Measurements from ENCODE around the gene MAST2. TPM values are rescaled to one million over a fixed set of nuclear protein-coding genes. Genes with fewer than 3 reads are reported as not detected.

The MAST2 gene
- total and polyA plus RNA-seq, 2 donors (not counting 3 experiments of a cell fraction or from before 2014, with no cell fraction given), result 25.0 to 41.2 TPM

GRCh38 chr1:45833361-45833760 is 29.9 kb downstream of the MAST2 start:
- DNase-seq (ENCODE audit: low read depth, low spot score), result no peak
- H3K27ac ChIP-seq (ENCODE audit: insufficient read depth, low read depth, low read length), result no peak overlapping the region
- no peak for FAIRE-seq
- H3K9me1 ChIP-seq (replicated peaks; ENCODE audit: control insufficient read depth, extremely low read depth, insufficient read depth, low read length), result no peaks in the 10 kb centered on the region
- no TSS peak for BruUV-seq (replicated peaks)
- ChIA-PET CTCF (interaction anchor here (0.6 kb wide), 1 partner anchor 10 kb away, joined by 3 read pairs; no protein-coding TSS in a partner anchor), POLR2A (no interaction called here)
- H3K36me3 ChIP-seq (ENCODE audit: control insufficient read depth in 2 of 2, extremely low read depth in 1 of 2, insufficient read depth in 2 of 2, low read length in 2 of 2), result no peaks in the 10 kb centered on the region
- peaks cover 18% of the 10 kb centered on the region for H3K79me2 ChIP-seq (ENCODE audit: control insufficient read depth, insufficient read depth, low read length)
- no peaks in the 10 kb centered on the region for H3K4me1 ChIP-seq (ENCODE audit: control insufficient read depth, extremely low read depth, insufficient read depth, low read length)
- intact Hi-C loops (cut with micrococcal nuclease), result no loop called here
- no peak for TF ChIP-seq JUN (IDR thresholded peaks at IDR 0.05; ENCODE audit: borderline replicate concordance, insufficient read depth, insufficient read length, low read depth)
- no peak for TF ChIP-seq FOS (IDR thresholded peaks at IDR 0.05; ENCODE audit: borderline replicate concordance, insufficient read depth, low read length)
- TF ChIP-seq POLR2AphosphoS5 (IDR thresholded peaks at IDR 0.05; ENCODE audit: insufficient read depth, low read depth, low read length), result no peak
- no peak for TF ChIP-seq GATA2 (IDR thresholded peaks at IDR 0.05; ENCODE audit: insufficient read depth, insufficient read length, low read depth, low read length)
- TF ChIP-seq POLR2A (IDR thresholded peaks at IDR 0.05; ENCODE audit: low read depth, low read length), result no peak
- TF ChIP-seq MYC (IDR thresholded peaks at IDR 0.05; ENCODE audit: low read depth, low read length), result no peak
- TF ChIP-seq MAX (IDR thresholded peaks at IDR 0.05; ENCODE audit: insufficient read depth, insufficient read length), result no peak
- no peak for TF ChIP-seq EZH2 (IDR thresholded peaks at IDR 0.05; ENCODE audit: borderline replicate concordance, low read depth, low read length, severe bottlenecking)
- TF ChIP-seq CTCF (IDR thresholded peaks at IDR 0.05; ENCODE audit: extremely low read depth in 1 of 2, insufficient read depth in 1 of 2, low read depth in 1 of 2, low read length in 2 of 2), result no peak
- no peaks in the 10 kb centered on the region for H3K9me3 ChIP-seq (replicated peaks; ENCODE audit: control insufficient read depth, insufficient read depth, low read length)
- dilution Hi-C loops (cut with MboI; ENCODE audit: extremely low pct_ligation_motif_present, low sequenced_read_pairs), result no loop called here
- no peak overlapping the region for H3K9ac ChIP-seq (replicated peaks; ENCODE audit: extremely low read depth, insufficient read depth, low read length)
- H3K27me3 ChIP-seq (ENCODE audit: control insufficient read depth in 2 of 2, insufficient read depth in 2 of 2, low read length in 2 of 2), result no peaks in the 10 kb centered on the region
- no peak overlapping the region for H3K4me3 ChIP-seq (replicated peaks in 1 of 3; ENCODE audit: insufficient read depth in 1 of 3, low read depth in 1 of 3, low read length in 3 of 3)
- no peak overlapping the region for H3K4me2 ChIP-seq (ENCODE audit: insufficient read depth, low read length)
- no peaks in the 10 kb centered on the region for H4K20me1 ChIP-seq (replicated peaks; ENCODE audit: control insufficient read depth, extremely low read depth, insufficient read depth, low read length)
- H2AFZ ChIP-seq (ENCODE audit: low read depth, low read length), result no peak overlapping the region

All from endothelial cell of umbilical vein (primary cell).